GM18505 (cell line): ENCODE results near the gene GSTK1.
A peak's percentile ranks its signal among the peaks of the same experiment; 100 is the strongest.
"Not testable (repeated sequence)": the region's sequence is repeated elsewhere in the genome, so short reads cannot be mapped to it uniquely, and the experiment has no call there.

Experiments
- ATAC-seq: cut with Tn5 transposase; IDR thresholded peaks from one replicate; pipeline ENCODE4 v1.9.1; 2021; ENCODE audit not compliant: unreplicated experiment
- POLR2A ChIP-seq: IDR thresholded peaks from 4 replicates; pipeline ENCODE4 v1.6.1; 2011; ENCODE audit warnings: borderline replicate concordance; ENCODE audit not compliant: insufficient read depth, insufficient read length; ENCODE audit errors: extremely low read depth

The GSTK1 gene

GRCh38 chr7:143247372-143247771 lies 15.9 kb upstream of the GSTK1 start:
- TF ChIP-seq POLR2A = no peak
- ATAC-seq = no peak

DNA sequence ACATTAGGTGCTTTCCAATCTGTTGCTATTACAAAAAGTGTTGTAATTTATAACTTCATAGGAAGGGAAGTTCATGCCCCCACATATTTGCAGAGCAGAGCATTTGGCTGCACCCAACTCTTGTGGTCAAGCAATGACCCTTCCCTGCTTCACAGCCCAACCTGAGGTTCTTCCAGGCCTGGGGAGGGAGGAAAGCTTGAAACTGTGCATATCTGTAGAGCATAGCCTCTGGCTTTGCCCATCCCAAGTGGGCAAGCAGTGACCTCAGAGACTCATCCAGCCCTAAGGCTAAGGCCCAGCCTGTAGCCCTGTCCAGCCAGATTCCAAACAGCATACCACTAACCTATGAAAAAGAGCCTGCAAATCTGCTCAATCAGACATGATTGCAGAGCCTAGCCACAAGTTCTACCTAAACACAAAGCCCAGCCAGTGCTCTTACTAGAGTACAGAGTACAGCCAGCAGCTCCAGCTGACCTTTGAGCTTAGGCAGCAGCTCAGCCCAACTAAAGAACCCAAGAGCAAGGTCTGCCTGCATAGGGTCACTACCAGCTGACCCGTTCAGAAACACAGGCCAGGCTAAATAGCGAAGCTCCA lies 14.4 kb upstream of the GSTK1 start:
- no peak for TF ChIP-seq POLR2A
- ATAC-seq = no peak

DNA sequence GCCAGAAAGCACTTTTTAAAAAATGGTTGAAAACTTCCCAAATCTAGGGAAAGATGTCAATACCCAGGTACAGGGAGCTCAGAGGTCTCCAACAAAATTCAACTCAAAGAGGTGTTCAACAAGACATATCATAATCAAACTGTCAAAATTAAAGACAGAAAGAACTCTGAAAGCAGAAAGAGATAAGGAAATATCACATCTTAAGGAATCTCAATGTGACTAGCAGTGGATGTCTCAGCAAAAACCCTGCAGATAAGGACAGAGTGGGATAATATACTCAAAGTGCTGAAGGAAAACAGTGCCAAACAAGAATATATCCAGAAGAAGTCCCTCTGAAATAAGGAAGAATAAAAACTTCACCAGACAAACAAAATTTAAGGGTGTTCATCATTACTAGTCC lies 13.0 kb upstream of the GSTK1 start:
- ATAC-seq = no peak
- no peak for TF ChIP-seq POLR2A

- TF ChIP-seq POLR2A = no peak
- ATAC-seq = no peak
Observed at GRCh38 chr7:143250822-143251221, 12.4 kb upstream of the GSTK1 start.

DNA sequence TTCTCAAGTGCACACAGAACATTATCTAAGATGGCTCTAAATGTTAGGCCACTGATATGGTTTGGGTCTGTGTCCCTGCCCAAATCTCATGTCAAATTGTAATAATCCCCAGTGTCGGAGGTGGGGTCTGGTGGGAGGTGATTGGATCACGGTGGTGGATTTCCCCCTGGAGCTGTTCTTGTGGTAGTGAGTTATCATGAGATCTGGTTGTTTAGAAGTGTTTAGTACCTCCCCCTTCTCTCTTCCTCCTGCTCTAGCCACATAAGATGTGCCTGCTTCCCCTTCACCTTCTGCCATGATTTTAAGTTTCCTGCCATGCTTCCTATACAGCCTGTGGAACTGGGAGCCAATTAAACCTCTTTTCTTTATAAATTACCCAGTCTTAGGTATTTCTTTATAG lies 11.2 kb upstream of the GSTK1 start:
- TF ChIP-seq POLR2A = no peak
- ATAC-seq = no peak

DNA sequence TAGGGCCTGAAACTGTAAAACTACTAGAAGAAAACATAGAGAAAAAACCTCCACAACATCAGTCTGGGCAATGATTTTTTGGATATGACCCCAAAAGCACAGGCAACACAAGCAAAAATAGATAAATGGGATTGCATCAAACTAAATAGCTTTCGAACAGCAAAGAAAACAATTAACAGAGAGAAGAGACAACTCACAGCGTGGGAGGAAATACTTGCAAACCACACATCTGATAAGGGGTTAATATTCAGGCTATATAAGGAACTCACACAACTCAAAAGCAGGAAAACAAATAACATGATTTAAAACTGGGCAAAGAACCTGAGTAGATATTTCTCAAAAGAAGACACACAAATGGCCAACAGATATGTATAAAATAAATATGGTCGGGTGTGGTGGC lies 7.7 kb upstream of the GSTK1 start:
- ATAC-seq = no peak

DNA sequence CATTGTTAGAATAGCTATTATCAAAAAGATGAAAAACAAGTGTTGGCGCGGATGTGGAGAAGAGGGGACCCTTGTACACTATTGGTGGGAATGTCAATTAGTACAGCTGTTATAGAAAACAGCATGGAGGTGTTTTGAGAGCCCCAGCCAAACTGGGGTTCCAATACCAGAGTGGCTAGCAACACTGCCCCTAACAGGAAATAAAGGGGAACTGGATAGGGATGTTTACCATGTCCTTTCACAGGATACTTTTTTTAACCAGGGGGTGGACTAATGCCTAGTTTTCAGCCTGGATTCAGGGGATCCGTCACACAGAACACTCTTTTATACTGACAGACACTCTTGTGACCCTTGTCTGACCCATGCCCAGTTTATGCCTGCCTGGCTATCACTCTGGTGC lies 6.9 kb upstream of the GSTK1 start:
- TF ChIP-seq POLR2A = no peak
- peak; percentile 7 for ATAC-seq

More for the DNA sequence above, 7.7 kb upstream of the GSTK1 start:
- TF ChIP-seq POLR2A = no peak

DNA sequence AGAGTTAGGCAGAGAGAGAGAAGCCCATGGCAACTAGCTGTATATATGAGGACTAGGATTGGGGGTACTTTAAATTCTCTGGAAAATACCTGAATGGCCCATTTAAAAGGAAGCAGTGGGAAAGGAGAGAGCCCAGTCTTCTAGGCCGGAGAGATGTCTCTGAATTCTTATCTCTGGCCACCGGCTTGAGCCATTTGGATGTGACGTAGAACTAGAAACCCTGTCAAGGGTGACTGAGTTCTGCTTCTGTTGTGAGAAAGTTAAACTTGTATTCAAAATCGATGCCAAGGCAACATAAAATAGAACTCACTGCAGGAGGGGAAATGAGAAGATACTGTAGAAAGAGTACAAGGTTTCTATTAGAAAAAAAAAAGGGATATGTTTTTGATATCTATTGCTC lies 6.3 kb upstream of the GSTK1 start:
- ATAC-seq = peak; percentile 78
- TF ChIP-seq POLR2A = no peak

- no peak for ATAC-seq
- TF ChIP-seq POLR2A = no peak
Observed at GRCh38 chr7:143257501-143257900, 5.7 kb upstream of the GSTK1 start.

DNA sequence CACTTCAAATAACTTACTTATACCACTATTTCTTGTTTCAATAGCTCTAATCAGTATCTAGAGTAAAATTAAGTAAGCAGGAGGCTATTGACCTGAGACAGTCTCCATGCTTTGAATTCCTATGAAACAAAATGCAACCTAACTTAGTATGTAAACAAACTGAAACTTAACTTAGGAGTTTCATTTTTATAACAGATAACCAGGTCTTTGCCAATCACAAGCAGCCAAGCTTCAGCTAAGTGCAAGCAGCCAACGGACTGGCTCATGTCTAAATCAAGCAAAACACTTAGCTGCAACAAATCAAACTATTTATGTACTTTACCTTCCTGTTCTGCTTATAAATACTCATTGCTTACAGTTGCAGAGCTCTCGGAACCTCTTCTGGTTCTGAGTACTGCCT lies 4.4 kb upstream of the GSTK1 start:
- ATAC-seq = no peak
- TF ChIP-seq POLR2A = no peak

DNA sequence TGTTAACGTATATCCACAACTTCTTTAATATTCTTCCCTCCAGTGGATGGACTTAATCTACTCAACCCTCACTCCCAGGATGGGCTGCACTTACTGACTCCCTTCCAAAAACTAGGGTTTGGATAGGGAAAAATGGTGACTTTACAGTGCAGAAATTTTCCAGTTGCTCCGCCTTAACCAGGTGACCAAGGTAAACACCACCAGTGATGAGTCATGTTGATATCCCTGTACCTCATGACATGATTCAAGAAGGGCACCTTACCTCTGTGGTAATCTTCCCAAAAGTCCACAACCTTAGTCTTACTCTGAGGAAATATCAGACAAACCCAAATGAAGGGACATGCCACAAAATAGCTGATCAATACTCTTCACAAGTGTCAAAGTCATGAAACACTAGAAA lies 3.5 kb upstream of the GSTK1 start:
- ATAC-seq = no peak
- no peak for TF ChIP-seq POLR2A

GRCh38 chr7:143261901-143262300 lies 1.3 kb upstream of the GSTK1 start:
- ATAC-seq = no peak
- no peak for TF ChIP-seq POLR2A

DNA sequence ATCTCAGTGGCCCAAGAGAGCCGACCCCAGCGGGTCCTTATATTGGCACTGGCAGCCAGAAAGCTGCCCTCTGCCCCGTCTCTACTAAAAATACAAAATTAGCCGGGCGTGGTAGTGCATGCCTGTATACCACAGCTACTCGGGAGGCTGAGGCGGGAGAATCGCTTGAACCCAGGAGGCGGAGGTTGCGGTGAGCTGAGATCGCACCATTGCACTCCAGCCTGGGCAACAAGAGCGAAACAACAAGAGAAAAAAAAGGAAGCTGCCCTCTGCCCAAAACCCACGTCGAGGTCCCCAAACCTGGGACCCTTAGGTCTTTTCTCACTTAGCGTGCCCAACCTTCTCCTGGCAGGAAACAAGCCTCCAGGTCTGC lies 941 bp downstream of the GSTK1 start:
- not testable (repeated sequence) for ATAC-seq

DNA sequence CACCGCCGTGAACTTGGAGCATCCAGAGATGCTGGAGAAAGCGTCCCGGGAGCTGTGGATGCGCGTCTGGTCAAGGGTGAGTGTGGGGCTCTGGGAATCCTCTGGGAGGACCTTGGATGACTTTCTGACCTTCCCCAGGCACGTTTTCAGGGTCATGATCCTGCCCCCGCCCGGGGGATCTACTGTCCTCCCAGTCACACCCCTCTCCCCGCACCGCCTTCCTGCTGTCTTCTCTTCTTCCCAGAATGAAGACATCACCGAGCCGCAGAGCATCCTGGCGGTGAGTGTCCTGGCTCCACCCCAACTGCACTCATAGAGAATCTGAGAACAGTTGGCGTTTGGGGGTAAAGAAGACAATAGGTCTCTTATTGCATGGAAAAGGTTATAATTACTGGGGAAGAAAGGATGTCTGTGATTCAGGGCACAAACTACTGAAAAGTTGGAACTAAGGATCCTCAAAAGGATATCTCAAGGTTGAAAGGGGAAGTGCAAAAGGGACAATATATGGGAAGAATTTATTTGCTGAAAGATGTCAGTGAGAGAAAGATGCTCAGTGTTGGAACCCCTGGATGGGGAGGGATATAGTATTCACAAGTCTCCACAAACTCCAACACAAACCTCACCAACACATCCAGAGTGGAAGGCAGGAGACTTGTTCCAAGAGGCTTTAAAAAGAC lies 1.9 kb downstream of the GSTK1 start:
- ATAC-seq = no peak
- TF ChIP-seq POLR2A = no peak

- TF ChIP-seq POLR2A = no peak
- ATAC-seq = no peak
Observed at GRCh38 chr7:143269251-143269650, 6.0 kb downstream of the GSTK1 start.
